GM23338 (cell line): ENCODE data around the gene CCDC60. TPM values are rescaled to one million over a fixed set of nuclear protein-coding genes. Genes with fewer than 3 reads are reported as not detected.

Experiments used
- ATAC-seq: fragments of 200-7000 bp; cut with Tn5 transposase; 3 replicates; pipeline ENCODE4 v1.9.1; 2020
- DNase-seq: peaks from one replicate; pipeline ENCODE4 v3.0.0-alpha.2; 2015; ENCODE audit warnings: low spot score
- H2AFZ ChIP-seq: fragments of 200-600 bp; sonication (generic); 2 replicates; pipeline ENCODE4 v1.8.0; 2016; ENCODE audit warnings: antibody characterized with exemption, mild to moderate bottlenecking, moderate library complexity
- H3F3A ChIP-seq: fragments of 200-600 bp; sonication (generic); replicated peaks from 2 replicates; pipeline ENCODE4 v1.8.0; 2017; ENCODE audit warnings: antibody characterized with exemption, mixed run types, low read depth
- H3K27ac ChIP-seq: fragments of 200-600 bp; sonication (generic); 2 replicates; pipeline ENCODE4 v1.6.1; 2016; ENCODE audit warnings: low read depth
- H3K27me3 ChIP-seq: fragments of 200-600 bp; sonication (generic); 2 replicates; pipeline ENCODE4 v1.8.0; 2016; ENCODE audit warnings: mild to moderate bottlenecking, mixed run types, moderate library complexity; ENCODE audit not compliant: insufficient read depth
- H3K36me3 ChIP-seq: fragments of 200-600 bp; sonication (generic); 2 replicates; pipeline ENCODE4 v1.8.0; 2016; ENCODE audit warnings: mild to moderate bottlenecking; ENCODE audit not compliant: insufficient read depth
- H3K4me1 ChIP-seq: fragments of 200-600 bp; sonication (generic); 2 replicates; pipeline ENCODE4 v1.8.0; 2016; ENCODE audit warnings: mild to moderate bottlenecking, moderate library complexity; ENCODE audit not compliant: insufficient read depth
- H3K4me2 ChIP-seq: fragments of 200-600 bp; sonication (generic); 2 replicates; pipeline ENCODE4 v1.7.1; 2017; ENCODE audit warnings: mixed run types
- H3K4me3 ChIP-seq: fragments of 200-600 bp; sonication (generic); 2 replicates; pipeline ENCODE4 v1.6.1; 2016; ENCODE audit warnings: mixed run types
- H3K79me2 ChIP-seq: fragments of 200-600 bp; sonication (generic); replicated peaks from 2 replicates; pipeline ENCODE4 v1.8.0; 2017; ENCODE audit warnings: mild to moderate bottlenecking; ENCODE audit not compliant: insufficient read depth
- H3K9me2 ChIP-seq: fragments of 200-600 bp; sonication (generic); 2 replicates; pipeline ENCODE4 v1.8.0; 2017; ENCODE audit not compliant: insufficient read depth
- H4K20me1 ChIP-seq: fragments of 200-600 bp; sonication (generic); replicated peaks from 2 replicates; pipeline ENCODE4 v1.8.0; 2017; ENCODE audit warnings: mild to moderate bottlenecking; ENCODE audit not compliant: insufficient read depth
- H3K27ac Mint-ChIP-seq: 2 replicates; pipeline ENCODE4 v1.8.0; 2020; ENCODE audit warnings: inconsistent platforms, mild to moderate bottlenecking, moderate library complexity, mixed read lengths
- H3K27me3 Mint-ChIP-seq: 3 replicates; pipeline ENCODE4 v1.8.0; 2022; ENCODE audit warnings: low read depth, mild to moderate bottlenecking, moderate library complexity, mixed read lengths, inconsistent platforms; ENCODE audit not compliant: insufficient read depth, poor library complexity
- H3K36me3 Mint-ChIP-seq: 3 replicates; pipeline ENCODE4 v1.8.0; 2021; ENCODE audit warnings: low read depth, mild to moderate bottlenecking, inconsistent platforms, moderate library complexity, mixed read lengths
- H3K4me1 Mint-ChIP-seq: 3 replicates; pipeline ENCODE4 v1.8.0; 2020; ENCODE audit warnings: mild to moderate bottlenecking, inconsistent platforms, mixed read lengths
- H3K4me3 Mint-ChIP-seq: 3 replicates; pipeline ENCODE4 v1.8.0; 2021; ENCODE audit warnings: moderate library complexity, mild to moderate bottlenecking, inconsistent platforms, mixed read lengths
- H3K9me3 Mint-ChIP-seq: 3 replicates; pipeline ENCODE4 v1.8.0; 2020; ENCODE audit warnings: moderate library complexity, mild to moderate bottlenecking, inconsistent platforms, mixed read lengths
- CREB1 ChIP-seq: fragments of 250-450 bp; sonication (Bioruptor Pico); IDR thresholded peaks from 2 replicates; pipeline ENCODE4 v1.5.0; 2020; ENCODE audit warnings: low read depth, mild to moderate bottlenecking, moderate library complexity
- CTCF ChIP-seq, 2 experiments: fragments of 200-600 bp in 1 of 2; sonication (generic) in 1 of 2; conservative IDR thresholded peaks; 2 replicates each; pipeline versions ENCODE4 v1.5.1 to v1.6.1; 2016 to 2017; ENCODE audit warnings: antibody characterized with exemption in 2 of 2, low read depth in 2 of 2, mild to moderate bottlenecking in 2 of 2, moderate library complexity in 1 of 2
- ETS1 ChIP-seq: IDR thresholded peaks from 2 replicates; pipeline ENCODE4 v1.6.1; 2016; ENCODE audit warnings: antibody characterized with exemption
- EZH2 ChIP-seq: fragments of 200-600 bp; sonication (generic); IDR thresholded peaks from one replicate; pipeline ENCODE4 v1.8.0; 2017; ENCODE audit warnings: antibody characterized with exemption, mild to moderate bottlenecking, low read depth; ENCODE audit not compliant: unreplicated experiment
- EZH2phosphoT487 ChIP-seq: fragments of 200-600 bp; sonication (generic); IDR thresholded peaks from one replicate; pipeline ENCODE4 v1.8.1; 2018; ENCODE audit warnings: antibody characterized with exemption; ENCODE audit not compliant: unreplicated experiment
- JUNB ChIP-seq: IDR thresholded peaks from one replicate; pipeline ENCODE4 v1.6.1; 2016; ENCODE audit warnings: antibody characterized with exemption; ENCODE audit not compliant: unreplicated experiment
- NANOG ChIP-seq: IDR thresholded peaks from 2 replicates; pipeline ENCODE4 v1.6.1; 2016; ENCODE audit warnings: antibody characterized with exemption, borderline replicate concordance
- POLR2AphosphoS5 ChIP-seq: IDR thresholded peaks from 2 replicates; pipeline ENCODE4 v1.6.1; 2016; ENCODE audit warnings: antibody characterized with exemption, low read depth
- STAT1 ChIP-seq: IDR thresholded peaks from one replicate; pipeline ENCODE4 v1.6.1; 2016; ENCODE audit warnings: antibody characterized with exemption; ENCODE audit not compliant: unreplicated experiment
- ZNF114 ChIP-seq: fragments of 250-450 bp; sonication (Bioruptor Pico); IDR thresholded peaks from 2 replicates; pipeline ENCODE4 v1.5.0; 2020; ENCODE audit warnings: mild to moderate bottlenecking, moderate library complexity
- ZNF331 ChIP-seq: fragments of 250-450 bp; sonication (Bioruptor Pico); IDR thresholded peaks from 2 replicates; pipeline ENCODE4 v1.5.0; 2020; ENCODE audit warnings: low read depth, mild to moderate bottlenecking, moderate library complexity
- ZNF462 ChIP-seq: fragments of 250-450 bp; sonication (Bioruptor Pico); IDR thresholded peaks from 2 replicates; pipeline ENCODE4 v1.5.0; 2020; ENCODE audit warnings: mild to moderate bottlenecking, moderate library complexity
- polyA plus RNA-seq: library from polyadenylated mRNA; unstranded; fragments of >200 nt; fragmentation: Nextera tagmentation; extraction: Ambion mirVana; gene quantifications from 2 replicates; pipeline ENCODE4 v1.2.1, GENCODE V29; 2016
- total RNA-seq: library from RNA; depleted of rRNA; stranded (reverse); fragments of >200 nt; shearing (Covaris generic); gene quantifications from 2 replicates; pipeline ENCODE4 v1.2.3, GENCODE V29; 2014
- TF ChIP-seq, protein P1 (sequence below): IDR thresholded peaks from one replicate; pipeline ENCODE4 v1.6.1; 2018; ENCODE audit warnings: antibody characterized with exemption; ENCODE audit not compliant: unreplicated experiment

CCDC60 gene
- total and polyA plus RNA-seq, 2 experiments from 2014 or later, result 0.53 TPM; not detected in 1

- DNase-seq (no peak), ATAC-seq (no peak)
- no peaks in the 10 kb centered on the region for H3K4me1 Mint-ChIP-seq
- Histone ChIP-seq H2AFZ (peak overlapping the region; percentile 81; the same call in 1 of the 2 replicates), H3K4me2 (no peak overlapping the region), H4K20me1 (no peaks in the 10 kb centered on the region), H3K4me3 (no peak overlapping the region), H3K27me3 (no peaks in the 10 kb centered on the region), H3F3A (no peaks in the 10 kb centered on the region), H3K79me2 (no peaks in the 10 kb centered on the region), H3K36me3 (no peaks in the 10 kb centered on the region), H3K4me1 (no peaks in the 10 kb centered on the region), H3K9me2 (no peaks in the 10 kb centered on the region), H3K27ac (no peak overlapping the region)
- H3K4me3 Mint-ChIP-seq, result no peak overlapping the region
- no peak overlapping the region for H3K27ac Mint-ChIP-seq
- TF ChIP-seq CTCF (conservative IDR thresholded peaks at IDR 0.05; ENCODE audit: low read depth in 2 of 2), result no peak
- TF ChIP-seq EZH2phosphoT487, result no peak
- TF ChIP-seq, protein P1, sequence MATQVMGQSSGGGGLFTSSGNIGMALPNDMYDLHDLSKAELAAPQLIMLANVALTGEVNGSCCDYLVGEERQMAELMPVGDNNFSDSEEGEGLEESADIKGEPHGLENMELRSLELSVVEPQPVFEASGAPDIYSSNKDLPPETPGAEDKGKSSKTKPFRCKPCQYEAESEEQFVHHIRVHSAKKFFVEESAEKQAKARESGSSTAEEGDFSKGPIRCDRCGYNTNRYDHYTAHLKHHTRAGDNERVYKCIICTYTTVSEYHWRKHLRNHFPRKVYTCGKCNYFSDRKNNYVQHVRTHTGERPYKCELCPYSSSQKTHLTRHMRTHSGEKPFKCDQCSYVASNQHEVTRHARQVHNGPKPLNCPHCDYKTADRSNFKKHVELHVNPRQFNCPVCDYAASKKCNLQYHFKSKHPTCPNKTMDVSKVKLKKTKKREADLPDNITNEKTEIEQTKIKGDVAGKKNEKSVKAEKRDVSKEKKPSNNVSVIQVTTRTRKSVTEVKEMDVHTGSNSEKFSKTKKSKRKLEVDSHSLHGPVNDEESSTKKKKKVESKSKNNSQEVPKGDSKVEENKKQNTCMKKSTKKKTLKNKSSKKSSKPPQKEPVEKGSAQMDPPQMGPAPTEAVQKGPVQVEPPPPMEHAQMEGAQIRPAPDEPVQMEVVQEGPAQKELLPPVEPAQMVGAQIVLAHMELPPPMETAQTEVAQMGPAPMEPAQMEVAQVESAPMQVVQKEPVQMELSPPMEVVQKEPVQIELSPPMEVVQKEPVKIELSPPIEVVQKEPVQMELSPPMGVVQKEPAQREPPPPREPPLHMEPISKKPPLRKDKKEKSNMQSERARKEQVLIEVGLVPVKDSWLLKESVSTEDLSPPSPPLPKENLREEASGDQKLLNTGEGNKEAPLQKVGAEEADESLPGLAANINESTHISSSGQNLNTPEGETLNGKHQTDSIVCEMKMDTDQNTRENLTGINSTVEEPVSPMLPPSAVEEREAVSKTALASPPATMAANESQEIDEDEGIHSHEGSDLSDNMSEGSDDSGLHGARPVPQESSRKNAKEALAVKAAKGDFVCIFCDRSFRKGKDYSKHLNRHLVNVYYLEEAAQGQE, result no peak
- no peak for TF ChIP-seq POLR2AphosphoS5
- TF ChIP-seq STAT1, result no peak
- no peak for TF ChIP-seq ZNF462 (CRISPR knock-in tag)
- no peak for TF ChIP-seq ETS1
- TF ChIP-seq CREB1, result no peak
- no peak for TF ChIP-seq ZNF114 (CRISPR knock-in tag)
- TF ChIP-seq ZNF331 (CRISPR knock-in tag), result no peak
- TF ChIP-seq JUNB, result no peak
- no peak for TF ChIP-seq NANOG
- TF ChIP-seq EZH2, result no peak
- no peaks in the 10 kb centered on the region for H3K27me3 Mint-ChIP-seq
- no peaks in the 10 kb centered on the region for H3K36me3 Mint-ChIP-seq
- no peaks in the 10 kb centered on the region for H3K9me3 Mint-ChIP-seq
These were observed 236.2 kb downstream of the CCDC60 start for GRCh38 chr12:119570771-119571170.
